GM18520 (cell line): ENCODE results near the gene KAT14.
"Not testable (repeated sequence)": the region's sequence is repeated elsewhere in the genome, so short reads cannot be mapped to it uniquely, and the experiment has no call there.

Experiments
- ATAC-seq: cut with Tn5 transposase; IDR thresholded peaks from one replicate; pipeline ENCODE4 v1.9.1; 2021; ENCODE audit not compliant: unreplicated experiment

KAT14 gene

GRCh38 chr20:18137412-18138265 lies at the start of gene KAT14, which contains the start of gene PET117:
TSS of gene KAT14 (plus strand) at chr20:18137863. CDS start at chr20:18142661, 4,798 bp downstream.
TSS of gene PET117 (plus strand) at chr20:18137863. CDS start at chr20:18137956, 93 bp downstream.
- ATAC-seq: peak; percentile 86

GRCh38 chr20:18088298-18088697 lies 49.4 kb upstream of the KAT14 start:
- not testable (repeated sequence) for ATAC-seq

GRCh38 chr20:18088841-18089240 lies 48.8 kb upstream of the KAT14 start:
- not testable (repeated sequence) for ATAC-seq

GRCh38 chr20:18090044-18090443 lies 47.6 kb upstream of the KAT14 start:
- no peak for ATAC-seq

- ATAC-seq: no peak
Measured at GRCh38 chr20:18090477-18090876, 47.2 kb upstream of the KAT14 start.

GRCh38 chr20:18091623-18092022 lies 46.0 kb upstream of the KAT14 start:
- ATAC-seq: no peak

GRCh38 chr20:18092890-18093289 lies 44.8 kb upstream of the KAT14 start:
- no peak for ATAC-seq

GRCh38 chr20:18093388-18093787 lies 44.3 kb upstream of the KAT14 start:
- ATAC-seq: no peak

- ATAC-seq: no peak
Measured at GRCh38 chr20:18094191-18094590, 43.5 kb upstream of the KAT14 start.

- not testable (repeated sequence) for ATAC-seq
Measured at GRCh38 chr20:18100569-18100968, 37.1 kb upstream of the KAT14 start.

GRCh38 chr20:18101125-18101810 lies 36.4 kb upstream of the KAT14 start:
- ATAC-seq: no peak

- ATAC-seq: no peak
Measured at GRCh38 chr20:18103497-18103896, 34.2 kb upstream of the KAT14 start.

GRCh38 chr20:18108326-18108725 lies 29.3 kb upstream of the KAT14 start:
- ATAC-seq: no peak

- ATAC-seq: not testable (repeated sequence)
Measured at GRCh38 chr20:18128574-18128973, 9.1 kb upstream of the KAT14 start.

- no peak for ATAC-seq
Measured at GRCh38 chr20:18132663-18133062, 5.0 kb upstream of the KAT14 start.

- no peak for ATAC-seq
Measured at GRCh38 chr20:18133962-18134361, 3.7 kb upstream of the KAT14 start.

GRCh38 chr20:18138266-18138582 lies 561 bp downstream of the KAT14 start:
- no peak for ATAC-seq

GRCh38 chr20:18138639-18139583 lies 1.2 kb downstream of the KAT14 start:
- ATAC-seq: no peak

GRCh38 chr20:18139832-18140231 lies 2.2 kb downstream of the KAT14 start:
- ATAC-seq: no peak

GRCh38 chr20:18144541-18145099 lies 7.0 kb downstream of the KAT14 start:
- no peak for ATAC-seq

GRCh38 chr20:18154342-18154741 lies 16.7 kb downstream of the KAT14 start:
- no peak for ATAC-seq
